GM21515 (cell line): ENCODE data around the gene FOXG1.
A peak's percentile ranks its signal among the peaks of the same experiment; 100 is the strongest.

Source experiments
- ATAC-seq: cut with Tn5 transposase; IDR thresholded peaks from one replicate; pipeline ENCODE4 v1.9.1; 2021; ENCODE audit not compliant: unreplicated experiment

FOXG1 gene

DNA sequence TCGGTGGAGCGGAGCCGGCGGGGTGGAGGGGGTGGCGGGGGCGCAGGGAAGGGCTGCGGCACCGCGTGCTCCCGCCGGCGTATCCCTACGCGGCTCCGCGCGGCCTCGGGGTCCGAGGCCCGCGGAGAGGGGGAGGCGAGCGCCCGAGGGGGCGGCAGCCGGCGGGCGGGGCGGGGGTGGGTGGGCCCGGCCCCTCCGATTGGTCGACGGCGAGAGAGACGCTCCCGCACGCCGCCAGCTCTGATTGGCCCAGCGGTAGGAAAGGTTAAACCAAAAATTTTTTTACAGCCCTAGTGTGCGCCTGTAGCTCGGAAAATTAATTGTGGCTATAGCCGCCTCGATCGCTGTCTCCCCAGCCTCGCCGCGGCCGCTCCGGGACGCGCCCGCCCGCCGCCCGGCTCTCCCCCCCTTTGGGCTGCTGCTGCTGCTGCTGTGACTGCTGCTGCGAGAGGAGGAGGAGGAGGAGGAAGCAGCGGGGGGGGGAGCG is at the start of gene FOXG1:
TSS of gene FOXG1 (plus strand) at position 319 of the 487 bp plus-strand sequence. CDS start 493 bp downstream, outside the sequence.
- no peak for ATAC-seq

GRCh38 chr14:28719130-28719529 is 47.5 kb upstream of the FOXG1 start:
- no peak for ATAC-seq

DNA sequence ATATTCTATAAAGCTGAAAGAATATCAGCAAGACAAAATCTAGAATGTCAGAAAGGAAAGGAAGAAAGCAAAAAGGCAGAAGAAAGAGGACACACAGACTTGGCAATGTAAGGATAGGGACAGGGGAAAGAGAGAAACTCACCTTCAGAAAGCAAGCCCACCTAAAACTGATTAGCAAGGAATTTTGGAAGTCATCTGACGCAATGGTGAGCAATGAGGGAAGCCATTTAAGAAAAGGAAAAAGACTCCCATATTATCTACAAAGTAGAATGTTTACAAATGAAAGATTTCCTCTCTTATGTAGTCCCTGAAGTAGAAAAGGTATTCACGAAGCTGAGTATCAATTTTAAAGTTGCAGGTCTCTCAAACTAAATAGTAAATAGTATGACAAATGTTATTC is 35.2 kb upstream of the FOXG1 start:
- ATAC-seq, result no peak

DNA sequence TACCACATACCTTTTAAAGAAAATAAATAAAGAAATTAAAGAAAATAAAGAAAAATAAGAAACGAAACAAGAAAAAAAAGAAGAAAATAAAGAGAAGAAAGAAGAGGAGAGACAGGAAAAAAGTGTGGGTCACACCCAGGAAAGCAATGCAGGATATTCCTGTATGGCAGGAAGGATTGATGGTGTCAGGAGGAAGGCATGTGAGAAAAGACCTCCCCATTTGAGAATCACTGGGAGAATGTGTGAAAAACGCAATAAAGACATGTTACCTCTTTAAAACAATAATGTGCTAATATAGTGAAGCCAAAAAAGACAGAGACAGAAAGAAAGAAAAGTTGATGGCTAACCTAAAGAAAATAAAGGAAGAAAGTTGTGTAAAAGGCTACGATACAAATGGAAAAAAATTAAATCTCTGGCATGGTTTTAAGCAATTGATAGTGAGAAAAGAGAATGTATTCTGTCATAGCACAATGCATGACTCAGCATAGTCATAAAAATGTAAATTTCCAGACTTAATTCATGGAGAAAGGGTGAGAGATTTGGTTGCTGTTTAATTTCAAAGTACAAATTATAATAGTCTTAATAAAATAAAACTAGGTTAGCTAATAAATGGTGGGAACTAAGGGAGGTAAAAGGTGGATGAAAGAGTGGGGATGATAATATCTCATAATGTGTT is 24.3 kb upstream of the FOXG1 start:
- ATAC-seq, result no peak

DNA sequence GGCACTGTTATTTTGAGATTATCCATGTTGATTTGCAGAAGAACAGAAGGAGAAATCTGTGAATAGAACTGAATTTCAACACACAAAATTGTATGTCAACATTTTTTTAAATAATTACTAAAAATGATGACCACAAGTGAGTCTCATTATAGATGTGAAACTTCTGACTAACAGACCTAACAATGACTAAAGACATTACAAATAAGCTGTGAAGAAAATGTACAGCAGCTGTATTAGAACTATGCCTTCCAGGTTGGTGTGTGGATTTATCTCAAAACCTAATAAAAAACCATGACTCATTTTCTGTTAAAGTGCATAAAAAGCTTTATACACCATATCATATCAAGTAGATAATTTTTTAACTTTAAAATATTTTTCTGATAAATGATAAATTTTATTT is 22.5 kb upstream of the FOXG1 start:
- ATAC-seq, result no peak

DNA sequence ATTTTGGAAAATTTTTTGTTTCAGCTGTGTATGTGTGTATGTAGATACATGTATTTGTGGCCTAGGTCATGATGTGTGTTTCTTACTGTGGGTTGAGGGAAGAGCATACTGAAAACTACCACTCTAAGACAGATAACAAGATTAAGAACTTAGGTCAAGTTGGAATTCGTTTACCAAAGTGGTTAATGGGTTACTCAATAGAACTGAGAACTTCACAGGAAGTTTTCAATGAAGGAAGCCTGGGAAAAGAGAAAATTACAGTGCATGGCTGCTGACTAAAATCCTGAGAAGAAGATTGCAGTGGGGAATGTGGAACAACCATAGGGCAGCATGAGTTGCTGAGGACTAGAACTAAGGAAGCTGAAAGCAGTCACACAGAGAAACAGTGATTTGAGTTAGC is 21.4 kb upstream of the FOXG1 start:
- no peak for ATAC-seq

GRCh38 chr14:28746247-28746646 is 20.3 kb upstream of the FOXG1 start:
- no peak for ATAC-seq

- peak; percentile 68 for ATAC-seq
These were observed 15.0 kb upstream of the FOXG1 start for GRCh38 chr14:28751467-28752058.

- no peak for ATAC-seq
These were observed 12.2 kb upstream of the FOXG1 start for GRCh38 chr14:28754209-28754985.

GRCh38 chr14:28755198-28755815 is 11.3 kb upstream of the FOXG1 start:
- no peak for ATAC-seq

- no peak for ATAC-seq
These were observed 10.7 kb upstream of the FOXG1 start for GRCh38 chr14:28755884-28756268.

DNA sequence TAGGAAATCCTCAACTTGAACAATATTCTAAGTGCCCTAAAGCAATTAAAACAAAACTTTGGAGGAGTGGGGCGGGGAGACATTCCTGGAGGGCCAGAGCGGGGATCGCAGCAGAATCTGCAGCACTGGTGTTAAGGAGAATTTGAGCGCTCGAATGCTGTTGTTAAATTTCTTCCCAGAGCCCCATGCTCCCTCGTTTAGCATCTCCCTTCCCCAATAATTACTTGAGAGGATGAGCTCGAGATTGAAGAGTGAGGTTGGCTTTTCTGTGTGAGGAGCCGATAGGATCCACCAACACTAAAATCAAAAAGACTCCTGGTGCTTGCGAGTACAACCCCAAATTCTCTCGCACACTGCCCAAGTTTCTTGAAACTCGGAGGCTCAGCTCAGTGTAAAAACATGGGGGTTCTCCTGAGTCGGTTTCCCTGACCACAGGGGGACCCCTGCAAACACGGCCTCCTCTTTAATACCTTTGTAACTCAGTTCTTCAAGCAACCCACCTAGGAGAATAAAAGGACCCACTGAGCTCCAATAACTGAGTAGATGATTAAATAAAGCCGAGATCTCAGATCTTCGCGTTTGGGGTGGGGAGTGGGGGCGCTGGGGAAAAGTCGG is 10.2 kb upstream of the FOXG1 start:
- no peak for ATAC-seq

- no peak for ATAC-seq
These were observed 9.6 kb upstream of the FOXG1 start for GRCh38 chr14:28756884-28757570.

DNA sequence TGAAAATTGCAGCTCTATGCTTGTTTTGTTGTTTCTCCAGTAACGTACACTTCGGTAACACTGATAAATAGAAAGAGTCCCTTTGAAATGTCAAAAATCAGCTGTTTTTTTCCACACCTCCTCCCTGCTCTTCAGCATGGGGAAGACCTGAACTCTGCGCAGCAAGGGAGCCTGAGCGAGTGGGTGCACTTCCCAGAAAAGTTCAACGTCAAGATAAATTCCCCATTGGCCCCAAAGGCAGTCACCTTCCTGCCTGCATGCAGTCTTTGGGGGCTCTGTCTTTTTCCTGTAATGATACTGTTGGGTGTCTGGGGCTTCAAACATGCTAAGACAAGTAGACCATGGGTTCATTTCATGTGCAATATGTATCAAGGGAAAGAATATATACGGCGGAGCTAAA is 8.8 kb upstream of the FOXG1 start:
- no peak for ATAC-seq

GRCh38 chr14:28758253-28758884 is 8.2 kb upstream of the FOXG1 start:
- no peak for ATAC-seq

DNA sequence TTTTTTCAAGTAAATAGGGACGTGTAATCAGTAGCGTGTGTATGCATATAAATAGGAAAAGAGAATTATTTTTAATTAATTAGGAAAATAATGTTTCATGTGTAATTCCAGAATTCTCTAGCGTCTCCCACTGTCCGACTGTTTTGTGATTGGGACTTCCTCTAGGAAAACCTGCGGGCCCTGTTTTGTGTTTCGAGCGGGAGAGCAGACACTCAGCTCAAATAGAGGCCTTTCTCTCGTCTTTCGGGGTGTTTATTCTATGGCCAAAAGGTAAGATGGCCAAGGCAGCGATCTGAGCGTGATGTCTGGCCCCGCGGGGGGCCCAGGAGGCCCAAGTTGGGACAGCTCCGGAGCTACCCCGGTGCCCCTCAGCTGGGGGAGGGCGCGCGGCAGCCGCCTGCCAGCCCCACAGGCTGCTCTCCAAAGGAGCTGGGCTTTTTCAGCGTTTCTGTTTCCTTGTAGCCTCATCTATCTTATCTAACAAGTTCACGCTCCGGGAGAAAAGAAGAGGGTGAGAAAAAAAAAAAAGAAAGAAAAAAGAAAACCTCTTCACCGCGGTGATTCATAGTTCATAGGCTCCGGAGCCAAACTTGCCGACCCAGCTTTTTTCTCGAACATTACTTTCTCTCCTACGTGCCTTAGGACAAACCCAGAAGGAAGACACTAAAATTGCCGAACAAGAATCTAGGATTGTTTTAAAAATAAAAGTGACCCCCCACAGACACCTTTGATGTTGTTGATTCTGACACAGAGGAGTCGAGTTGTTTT is 7.5 kb upstream of the FOXG1 start:
- ATAC-seq, result no peak

GRCh38 chr14:28759653-28760313 is 6.8 kb upstream of the FOXG1 start:
- no peak for ATAC-seq

GRCh38 chr14:28760431-28760996 is 6.1 kb upstream of the FOXG1 start:
- no peak for ATAC-seq
